ENCODE measurements around the gene PHGDH.

DNA sequence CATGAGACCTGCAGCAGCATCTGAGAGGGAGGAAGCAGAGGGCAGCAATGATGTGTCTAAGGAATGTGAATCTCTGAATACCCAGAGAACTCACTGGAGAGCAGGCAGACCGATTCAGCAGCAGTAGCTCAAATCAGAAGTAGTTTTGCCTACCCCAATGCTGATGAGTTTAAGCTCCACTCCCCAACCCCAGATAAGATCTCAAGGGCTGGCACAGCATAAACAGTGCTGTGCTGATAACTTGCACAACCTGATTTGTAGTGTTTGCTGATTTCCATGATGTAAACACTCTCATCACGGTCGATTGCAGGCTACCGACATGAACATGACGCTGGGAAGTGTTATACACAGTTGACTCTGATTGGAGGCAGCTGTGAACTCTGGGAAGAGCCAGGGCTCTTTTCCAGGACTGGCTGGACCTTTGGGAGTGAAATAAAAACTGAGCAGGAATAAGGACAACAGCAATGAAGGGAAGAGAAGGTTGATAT lies 68.2 kb downstream of the PHGDH start:
- no peak for TF ChIP-seq EZH2 (IDR thresholded peaks at IDR 0.05; ENCODE audit: borderline replicate concordance, insufficient read depth, low read depth, low read length, poor library complexity, severe bottlenecking)
- TF ChIP-seq, protein P1, sequence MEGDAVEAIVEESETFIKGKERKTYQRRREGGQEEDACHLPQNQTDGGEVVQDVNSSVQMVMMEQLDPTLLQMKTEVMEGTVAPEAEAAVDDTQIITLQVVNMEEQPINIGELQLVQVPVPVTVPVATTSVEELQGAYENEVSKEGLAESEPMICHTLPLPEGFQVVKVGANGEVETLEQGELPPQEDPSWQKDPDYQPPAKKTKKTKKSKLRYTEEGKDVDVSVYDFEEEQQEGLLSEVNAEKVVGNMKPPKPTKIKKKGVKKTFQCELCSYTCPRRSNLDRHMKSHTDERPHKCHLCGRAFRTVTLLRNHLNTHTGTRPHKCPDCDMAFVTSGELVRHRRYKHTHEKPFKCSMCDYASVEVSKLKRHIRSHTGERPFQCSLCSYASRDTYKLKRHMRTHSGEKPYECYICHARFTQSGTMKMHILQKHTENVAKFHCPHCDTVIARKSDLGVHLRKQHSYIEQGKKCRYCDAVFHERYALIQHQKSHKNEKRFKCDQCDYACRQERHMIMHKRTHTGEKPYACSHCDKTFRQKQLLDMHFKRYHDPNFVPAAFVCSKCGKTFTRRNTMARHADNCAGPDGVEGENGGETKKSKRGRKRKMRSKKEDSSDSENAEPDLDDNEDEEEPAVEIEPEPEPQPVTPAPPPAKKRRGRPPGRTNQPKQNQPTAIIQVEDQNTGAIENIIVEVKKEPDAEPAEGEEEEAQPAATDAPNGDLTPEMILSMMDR (IDR thresholded peaks at IDR 0.05) = no peak
